HG03558 (cell line): ENCODE data around the gene PSMC3.
A peak's percentile ranks its signal among the peaks of the same experiment; 100 is the strongest.
"Not testable (repeated sequence)": the region's sequence is repeated elsewhere in the genome, so short reads cannot be mapped to it uniquely, and the experiment has no call there.

Source experiments
- ATAC-seq: cut with Tn5 transposase; IDR thresholded peaks from one replicate; pipeline ENCODE4 v1.9.1; 2021; ENCODE audit warnings: moderate number of reproducible peaks; ENCODE audit not compliant: unreplicated experiment; ENCODE audit errors: extremely low read depth

The PSMC3 gene

DNA sequence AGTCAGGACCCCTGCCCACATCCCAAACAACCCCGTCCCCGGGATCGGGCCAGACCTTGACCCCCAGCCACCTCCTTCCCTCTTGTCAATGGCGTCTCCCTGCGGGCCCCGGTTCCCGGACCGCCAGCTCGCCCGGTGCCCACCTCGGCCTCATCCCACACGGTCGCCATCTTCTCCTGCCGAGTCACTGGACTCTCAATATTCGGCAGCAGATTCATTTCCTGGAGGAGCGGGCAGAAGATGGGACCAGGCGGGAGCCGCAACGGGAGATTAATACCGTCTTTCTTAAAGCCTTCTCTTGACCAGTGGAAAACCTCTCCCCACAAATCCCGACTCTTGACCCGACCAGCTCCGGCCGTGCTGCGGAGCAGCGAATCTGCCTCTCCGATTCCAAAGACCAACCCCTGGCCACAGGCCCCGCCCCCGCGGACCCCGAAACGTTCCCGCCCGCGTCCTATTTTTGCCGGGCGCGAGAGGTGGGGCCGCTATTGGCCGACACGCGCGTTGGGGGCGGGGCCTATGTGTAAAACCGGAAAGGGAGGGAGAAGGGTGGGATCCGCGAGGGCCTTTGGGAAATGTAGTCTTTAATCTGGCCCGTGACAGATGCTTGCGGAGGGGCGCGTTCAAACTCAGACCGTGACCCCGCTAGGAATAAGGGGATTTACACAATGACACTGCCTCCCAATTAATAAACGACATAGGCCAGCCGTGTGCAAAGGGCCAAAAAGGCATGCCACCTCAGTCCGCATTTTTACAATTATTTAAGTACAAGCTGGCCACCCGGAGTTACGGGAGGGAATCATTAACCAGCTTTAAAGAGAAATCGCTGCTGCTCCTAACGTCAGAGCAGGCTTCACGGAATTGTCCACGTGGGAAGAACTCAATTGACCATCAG, at the start of gene PSMC3:
PSMC3 (minus strand) TSS at position 378 of the 895 bp plus-strand sequence; CDS start at position 218, 160 bp downstream.
- ATAC-seq, result peak; percentile 76

- no peak for ATAC-seq
Measured at GRCh38 chr11:47470671-47471070, 44.4 kb upstream of the PSMC3 start.

DNA sequence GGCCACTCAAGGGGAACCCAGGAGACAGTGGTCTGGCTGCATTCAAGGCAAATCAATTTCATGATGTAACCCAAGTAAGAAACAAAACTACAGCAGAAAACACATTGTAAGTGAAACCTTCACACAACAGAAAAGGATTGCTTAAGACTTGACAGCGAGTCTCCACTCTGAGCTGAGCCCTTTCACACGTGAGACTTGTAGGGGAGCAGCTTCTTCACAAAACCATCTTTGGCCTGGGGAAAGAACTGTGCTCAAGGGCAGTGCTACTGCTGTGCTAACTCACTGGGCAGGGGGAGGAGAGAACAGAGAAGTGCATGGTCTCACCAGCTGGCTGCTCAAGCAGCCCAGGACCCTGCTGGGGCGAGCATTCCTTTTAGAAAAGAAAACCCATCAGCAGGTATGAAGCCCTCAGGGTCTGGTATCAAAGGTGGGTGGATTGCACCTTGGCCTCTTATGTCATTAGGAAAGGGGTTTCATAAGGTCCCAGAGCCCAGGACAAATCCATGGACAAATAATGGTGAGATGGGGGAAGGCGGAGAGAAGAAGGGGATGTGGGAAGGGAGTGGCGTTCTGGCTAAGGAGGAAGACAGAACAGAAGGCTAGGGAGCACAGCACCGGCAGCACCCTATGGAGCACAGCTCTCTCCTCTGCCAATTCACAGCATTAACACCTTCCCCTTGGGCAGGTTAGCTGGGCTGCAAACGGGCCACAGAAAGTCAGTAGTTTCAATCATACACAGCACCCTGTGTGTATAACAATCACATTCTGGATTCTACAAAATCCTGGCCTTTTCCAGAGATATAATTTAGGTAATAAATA, 43.3 kb upstream of the PSMC3 start:
- ATAC-seq, result no peak

GRCh38 chr11:47468598-47469214, 42.5 kb upstream of the PSMC3 start:
- ATAC-seq, result no peak

- ATAC-seq, result no peak
Measured at GRCh38 chr11:47467357-47467756, 41.1 kb upstream of the PSMC3 start.

GRCh38 chr11:47466701-47467250, 40.5 kb upstream of the PSMC3 start:
- ATAC-seq, result no peak

DNA sequence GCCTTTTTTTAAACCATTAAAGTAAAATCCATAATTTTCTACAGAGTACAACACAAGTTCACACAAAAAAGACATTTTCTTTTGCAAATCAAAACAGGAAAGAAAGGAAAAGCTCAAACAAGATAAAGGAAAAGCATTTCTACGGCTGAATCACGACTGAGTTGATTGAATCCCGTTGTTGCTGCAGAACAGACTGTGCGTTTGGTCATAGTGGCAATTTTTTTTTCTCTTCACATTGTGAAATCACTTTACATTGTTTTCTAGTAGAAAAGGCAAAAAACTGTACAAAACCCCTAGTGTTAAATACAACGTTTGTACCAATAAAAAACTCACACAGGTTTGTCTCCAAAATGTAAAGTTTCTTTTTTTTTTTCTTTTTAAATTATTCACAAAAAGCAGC, 40.0 kb upstream of the PSMC3 start:
- ATAC-seq, result no peak

- no peak for ATAC-seq
Measured at GRCh38 chr11:47464483-47464882, 38.2 kb upstream of the PSMC3 start.

- no peak for ATAC-seq
Measured at GRCh38 chr11:47461876-47462275, 35.6 kb upstream of the PSMC3 start.

DNA sequence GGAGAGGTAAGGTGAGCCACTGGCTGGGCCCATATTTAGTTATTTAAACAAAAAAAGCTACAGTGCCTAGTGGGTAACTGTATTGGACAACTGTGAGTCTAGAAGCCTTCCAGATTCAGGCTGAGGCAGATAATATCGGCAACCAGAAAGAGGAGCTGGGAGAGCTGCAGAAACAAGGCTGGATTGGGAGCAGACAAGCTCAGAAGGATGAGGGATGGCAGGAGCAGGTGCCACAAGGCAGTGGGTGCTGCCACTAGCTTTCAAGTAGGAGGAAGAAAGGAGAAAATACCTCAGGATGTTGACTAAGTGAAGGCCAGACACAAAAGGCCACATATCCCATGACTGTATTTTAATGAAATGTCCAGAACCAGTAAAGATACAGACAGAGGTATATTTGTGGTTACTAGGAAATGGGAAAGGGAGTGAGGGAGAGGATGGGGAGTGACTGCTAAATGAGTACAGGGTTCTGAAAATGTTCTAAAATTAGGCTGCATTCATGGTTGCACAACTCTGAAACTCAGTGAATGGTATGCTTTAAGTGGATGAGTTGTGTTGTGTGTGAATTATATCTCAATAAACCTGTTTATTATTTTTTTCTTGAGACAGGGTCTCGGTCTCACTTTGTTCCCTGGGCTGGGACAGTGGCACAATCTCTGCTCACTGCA, 34.5 kb upstream of the PSMC3 start:
- ATAC-seq, result no peak

DNA sequence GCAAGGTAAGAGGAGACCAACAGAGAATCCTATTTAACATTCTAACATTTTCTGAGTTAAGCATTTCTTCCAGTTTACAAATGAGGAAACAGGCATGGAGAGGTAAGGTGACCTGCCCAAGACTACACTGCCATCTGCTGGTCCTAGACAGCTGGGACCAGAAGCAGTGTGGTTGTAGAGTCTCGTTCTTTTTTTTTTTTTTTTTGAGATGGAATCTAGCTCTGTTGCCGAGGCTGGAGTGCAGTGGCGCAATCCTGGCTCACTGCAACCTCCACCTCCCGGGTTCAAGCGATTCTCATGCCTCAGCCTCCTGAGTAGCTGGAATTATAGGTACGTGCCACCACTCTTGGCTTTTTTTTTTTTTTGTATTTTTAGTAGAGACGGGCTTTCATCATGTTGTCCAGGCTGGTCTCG, 28.0 kb upstream of the PSMC3 start:
- not testable (repeated sequence) for ATAC-seq

DNA sequence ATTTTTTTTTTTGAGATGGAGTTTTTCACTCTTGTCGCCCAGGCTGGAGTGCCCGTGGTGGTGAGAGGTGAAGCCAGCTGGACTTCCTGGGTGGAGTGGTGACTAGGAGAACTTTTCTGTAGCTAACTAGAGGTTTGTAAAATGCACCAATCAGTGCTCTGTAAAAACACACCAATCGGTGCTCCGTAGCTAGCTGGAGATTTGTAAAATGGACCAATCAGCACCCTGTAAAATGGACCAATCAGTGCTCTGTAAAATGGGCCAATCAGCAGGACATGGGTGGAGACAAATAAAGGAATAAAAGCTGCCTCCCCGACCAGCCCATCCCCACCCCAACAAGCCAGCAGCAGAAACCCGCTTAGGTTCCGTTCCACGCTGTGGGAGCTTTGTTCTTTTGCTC, 27.1 kb upstream of the PSMC3 start:
- no peak for ATAC-seq

- no peak for ATAC-seq
Measured at GRCh38 chr11:47451990-47452389, 25.8 kb upstream of the PSMC3 start.

DNA sequence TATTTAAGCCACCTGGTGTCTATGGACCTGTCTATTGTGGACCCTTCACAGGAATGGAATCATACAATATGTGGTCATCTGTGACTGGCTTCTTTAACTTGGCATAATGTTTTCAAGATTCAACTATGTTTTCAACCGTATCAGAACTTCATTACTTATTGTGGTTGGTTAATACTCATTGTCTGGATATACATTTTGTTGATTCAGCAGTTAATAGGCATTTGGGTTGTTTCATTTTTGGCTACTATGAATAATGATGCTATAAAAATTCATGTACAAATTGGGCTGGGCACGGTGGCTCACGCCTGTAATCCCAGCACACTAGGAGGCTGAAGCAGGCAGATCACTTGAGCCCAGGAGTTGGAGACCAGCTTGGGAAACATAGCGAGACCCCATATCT, 25.2 kb upstream of the PSMC3 start:
- ATAC-seq, result no peak

DNA sequence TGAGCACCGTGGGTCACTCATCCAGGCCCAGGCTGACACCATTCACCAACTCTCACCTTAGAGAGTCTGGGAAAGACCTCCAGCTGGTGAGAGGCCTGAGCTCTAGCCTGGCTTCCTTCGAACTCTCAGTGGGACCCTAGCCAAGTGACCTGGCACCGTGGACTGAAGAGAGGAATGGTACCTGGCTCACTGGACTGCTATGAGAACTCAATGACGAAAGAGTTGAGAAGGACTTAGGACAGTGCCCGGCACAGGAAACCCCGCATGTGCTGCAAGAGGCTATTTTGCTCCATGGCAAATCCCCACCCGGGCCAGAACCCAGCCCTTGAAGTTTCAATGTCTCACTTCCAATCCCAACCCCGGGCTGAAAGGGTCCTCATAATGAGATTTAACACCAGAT, 23.3 kb upstream of the PSMC3 start:
- ATAC-seq, result no peak

- ATAC-seq, result no peak
Measured at GRCh38 chr11:47448566-47449427, 22.6 kb upstream of the PSMC3 start, which contains the start of gene RAPSN. TSS of gene RAPSN (minus strand) at chr11:47449136. CDS start at chr11:47448964, 172 bp downstream.

DNA sequence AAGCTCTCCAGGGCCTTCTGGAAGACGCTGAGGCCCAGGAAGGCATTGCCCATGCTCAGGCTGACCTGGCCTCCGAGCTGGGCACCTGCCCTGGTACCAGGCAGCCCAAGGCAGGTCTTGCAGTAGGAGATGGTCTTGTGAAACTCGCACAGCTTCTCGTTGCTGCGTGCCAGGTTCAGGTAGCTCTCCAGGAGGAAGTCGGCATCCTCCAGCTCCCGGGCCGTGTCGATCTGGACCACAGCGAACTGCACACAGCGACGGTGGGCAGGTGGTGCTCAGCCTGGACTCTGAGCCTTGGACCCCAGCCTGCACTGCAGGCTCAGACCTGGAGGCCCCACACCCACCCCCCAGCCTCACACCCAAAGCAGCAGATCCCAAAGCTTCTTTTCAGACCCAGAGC, 21.7 kb upstream of the PSMC3 start:
- ATAC-seq, result no peak

DNA sequence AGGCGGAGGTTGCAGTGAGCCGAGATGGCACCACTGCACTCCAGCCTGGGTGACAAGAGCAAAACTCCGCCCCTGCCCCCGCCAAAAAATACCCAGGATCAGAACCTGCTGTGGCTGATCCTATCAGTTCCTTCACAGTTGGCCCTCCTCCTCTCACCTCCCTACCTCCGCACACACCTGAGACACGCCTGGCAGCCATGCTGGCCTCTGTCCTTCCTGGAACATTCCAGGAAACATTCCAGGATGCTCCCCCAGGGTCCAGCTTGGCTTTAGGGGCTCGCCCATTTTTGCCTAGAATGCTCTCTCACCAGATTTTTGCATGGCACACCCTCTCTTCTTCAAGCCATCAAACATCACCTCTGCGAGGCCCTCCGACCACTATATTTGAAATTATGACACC, 20.6 kb upstream of the PSMC3 start:
- ATAC-seq, result no peak

DNA sequence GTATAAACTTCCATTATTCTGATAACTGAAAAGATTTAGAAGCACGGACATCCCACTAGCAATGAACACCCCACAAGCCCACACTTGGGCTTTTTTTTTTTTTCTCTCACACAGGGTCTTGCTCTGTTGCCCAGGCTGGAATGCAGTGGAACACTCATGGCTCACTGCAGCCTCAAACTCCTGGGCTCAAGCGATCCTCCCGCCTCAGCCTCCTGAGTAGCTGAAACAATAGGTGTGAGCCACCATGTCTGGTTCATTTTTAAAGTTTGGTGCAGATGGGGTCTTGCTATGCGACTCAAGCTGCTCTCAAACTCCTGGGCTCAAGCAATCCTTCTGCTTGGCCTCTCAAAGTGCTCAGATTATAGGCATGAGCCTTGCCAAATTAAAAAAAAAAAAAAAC, 19.6 kb upstream of the PSMC3 start:
- ATAC-seq, result no peak
